Activated naive CD4-positive, alpha-beta T cell treated with anti-CD3 and anti-CD28 coated beads for 36 hours (primary cell): ENCODE measurements around the gene KCNQ1. TPM values are rescaled to one million over a fixed set of nuclear protein-coding genes. Genes with fewer than 3 reads are reported as not detected.

ENCODE experiments used
- CTCF ChIA-PET: fragments of 350-600 bp; sonication (Branson Sonifier 250); formaldehyde crosslinking; loops from one replicate; lab custom pipeline; 2021; ENCODE audit warnings: antibody characterized with exemption; lab: Charles Lee
- DNase-seq: peaks from one replicate; pipeline ENCODE4 v3.0.0-alpha.2; 2020
- H3K27ac Mint-ChIP-seq: one replicate; pipeline ENCODE4 v1.8.0; 2021; ENCODE audit warnings: mild to moderate bottlenecking, mixed read lengths
- H3K27me3 Mint-ChIP-seq: one replicate; pipeline ENCODE4 v1.8.0; 2021; ENCODE audit warnings: low read depth, mixed read lengths
- H3K36me3 Mint-ChIP-seq: one replicate; pipeline ENCODE4 v1.8.0; 2021; ENCODE audit warnings: low read depth, mixed read lengths
- H3K4me1 Mint-ChIP-seq: one replicate; pipeline ENCODE4 v1.8.0; 2021; ENCODE audit warnings: low read depth, mixed read lengths
- H3K4me3 Mint-ChIP-seq: one replicate; pipeline ENCODE4 v1.8.0; 2021; ENCODE audit warnings: mild to moderate bottlenecking, moderate library complexity, mixed read lengths
- H3K9me3 Mint-ChIP-seq: one replicate; pipeline ENCODE4 v1.8.0; 2021; ENCODE audit warnings: mixed read lengths
- intact Hi-C: fragments of 100-400 bp; cut with micrococcal nuclease; formaldehyde crosslinking; loops from one replicate; pipeline ENCODE4 v1.15.1; 2023
- total RNA-seq, 2 experiments: library from RNA; stranded (reverse); gene quantifications; one replicate each; pipeline ENCODE4 v1.2.3, GENCODE V29; 2021

The KCNQ1 gene
- total RNA-seq, 2 experiments from 2014 or later: 10.6 to 10.8 TPM

GRCh38 chr11:2731130-2732125 is 286.6 kb downstream of the KCNQ1 start:
- Mint-ChIP-seq H3K4me1 (no peaks in the 10 kb centered on the region), H3K27ac (no peak overlapping the region), H3K27me3 (no peaks in the 10 kb centered on the region), H3K9me3 (no peaks in the 10 kb centered on the region), H3K36me3 (no peaks in the 10 kb centered on the region), H3K4me3 (no peak overlapping the region)
- CTCF ChIA-PET: no interaction called here
- intact Hi-C loops: no loop called here
- DNase-seq: no peak

GRCh38 chr11:2732261-2732939 is 287.6 kb downstream of the KCNQ1 start:
- Mint-ChIP-seq H3K4me1 (no peaks in the 10 kb centered on the region), H3K4me3 (no peak overlapping the region), H3K9me3 (no peaks in the 10 kb centered on the region), H3K27me3 (no peaks in the 10 kb centered on the region), H3K27ac (no peak overlapping the region), H3K36me3 (no peaks in the 10 kb centered on the region)
- CTCF ChIA-PET: no interaction called here
- intact Hi-C loops: no loop called here
- DNase-seq: no peak

GRCh38 chr11:2732940-2733628 is 288.3 kb downstream of the KCNQ1 start:
- Mint-ChIP-seq H3K4me1 (no peaks in the 10 kb centered on the region), H3K4me3 (no peak overlapping the region), H3K9me3 (no peaks in the 10 kb centered on the region), H3K27me3 (no peaks in the 10 kb centered on the region), H3K36me3 (no peaks in the 10 kb centered on the region), H3K27ac (no peak overlapping the region)
- no peak for DNase-seq
- CTCF ChIA-PET: no interaction called here
- intact Hi-C loops: no loop called here

GRCh38 chr11:2734181-2735052 is 289.6 kb downstream of the KCNQ1 start:
- Mint-ChIP-seq H3K36me3 (no peaks in the 10 kb centered on the region), H3K4me1 (no peaks in the 10 kb centered on the region), H3K4me3 (no peak overlapping the region)

GRCh38 chr11:2735053-2735589 is 290.3 kb downstream of the KCNQ1 start:
- H3K4me1 Mint-ChIP-seq: no peaks in the 10 kb centered on the region
- H3K9me3 Mint-ChIP-seq: no peaks in the 10 kb centered on the region
- CTCF ChIA-PET: no interaction called here
- no peaks in the 10 kb centered on the region for H3K36me3 Mint-ChIP-seq
- DNase-seq: no peak
- H3K4me3 Mint-ChIP-seq: no peak overlapping the region
- no peaks in the 10 kb centered on the region for H3K27me3 Mint-ChIP-seq
- no peak overlapping the region for H3K27ac Mint-ChIP-seq
- intact Hi-C loops: no loop called here

More at GRCh38 chr11:2734181-2735052, 289.6 kb downstream of the KCNQ1 start:
- Mint-ChIP-seq H3K27ac (no peak overlapping the region), H3K9me3 (no peaks in the 10 kb centered on the region), H3K27me3 (no peaks in the 10 kb centered on the region)
- intact Hi-C loops: no loop called here
- DNase-seq: no peak
- CTCF ChIA-PET: no interaction called here

GRCh38 chr11:2736577-2737225 is 291.9 kb downstream of the KCNQ1 start:
- CTCF ChIA-PET: no interaction called here
- Mint-ChIP-seq H3K4me1 (no peaks in the 10 kb centered on the region), H3K9me3 (no peaks in the 10 kb centered on the region), H3K4me3 (no peak overlapping the region), H3K27me3 (no peaks in the 10 kb centered on the region), H3K27ac (no peak overlapping the region), H3K36me3 (no peaks in the 10 kb centered on the region)
- DNase-seq: no peak
- intact Hi-C loops: no loop called here

- CTCF ChIA-PET: no interaction called here
- no peak overlapping the region for H3K4me3 Mint-ChIP-seq
- H3K27me3 Mint-ChIP-seq: no peaks in the 10 kb centered on the region
- H3K4me1 Mint-ChIP-seq: no peaks in the 10 kb centered on the region
- no peaks in the 10 kb centered on the region for H3K9me3 Mint-ChIP-seq
- H3K36me3 Mint-ChIP-seq: no peaks in the 10 kb centered on the region
- no peak for DNase-seq
- H3K27ac Mint-ChIP-seq: no peak overlapping the region
- intact Hi-C loops: no loop called here
Measured at GRCh38 chr11:2737226-2737590, 292.4 kb downstream of the KCNQ1 start.

- H3K36me3 Mint-ChIP-seq: no peaks in the 10 kb centered on the region
- CTCF ChIA-PET: no interaction called here
- H3K4me3 Mint-ChIP-seq: no peak overlapping the region
- H3K9me3 Mint-ChIP-seq: no peaks in the 10 kb centered on the region
- no peaks in the 10 kb centered on the region for H3K4me1 Mint-ChIP-seq
- H3K27ac Mint-ChIP-seq: no peak overlapping the region
- H3K27me3 Mint-ChIP-seq: no peaks in the 10 kb centered on the region
- intact Hi-C loops: no loop called here
- no peak for DNase-seq
Measured at GRCh38 chr11:2737866-2738265, 293.1 kb downstream of the KCNQ1 start.

GRCh38 chr11:2738551-2739431 is 294.0 kb downstream of the KCNQ1 start:
- DNase-seq: no peak
- H3K9me3 Mint-ChIP-seq: no peaks in the 10 kb centered on the region
- H3K27me3 Mint-ChIP-seq: no peaks in the 10 kb centered on the region
- H3K27ac Mint-ChIP-seq: no peak overlapping the region
- H3K36me3 Mint-ChIP-seq: no peaks in the 10 kb centered on the region
- no peaks in the 10 kb centered on the region for H3K4me1 Mint-ChIP-seq
- CTCF ChIA-PET: no interaction called here
- no peak overlapping the region for H3K4me3 Mint-ChIP-seq
- intact Hi-C loops: no loop called here

- CTCF ChIA-PET: no interaction called here
- Mint-ChIP-seq H3K36me3 (no peaks in the 10 kb centered on the region), H3K4me3 (no peak overlapping the region), H3K4me1 (no peaks in the 10 kb centered on the region), H3K9me3 (no peaks in the 10 kb centered on the region), H3K27me3 (no peaks in the 10 kb centered on the region), H3K27ac (no peak overlapping the region)
- no peak for DNase-seq
- intact Hi-C loops: no loop called here
Measured at GRCh38 chr11:2739531-2740274, 294.9 kb downstream of the KCNQ1 start.
